Measurements from ENCODE around the gene PFDN5.

PFDN5 gene

DNA sequence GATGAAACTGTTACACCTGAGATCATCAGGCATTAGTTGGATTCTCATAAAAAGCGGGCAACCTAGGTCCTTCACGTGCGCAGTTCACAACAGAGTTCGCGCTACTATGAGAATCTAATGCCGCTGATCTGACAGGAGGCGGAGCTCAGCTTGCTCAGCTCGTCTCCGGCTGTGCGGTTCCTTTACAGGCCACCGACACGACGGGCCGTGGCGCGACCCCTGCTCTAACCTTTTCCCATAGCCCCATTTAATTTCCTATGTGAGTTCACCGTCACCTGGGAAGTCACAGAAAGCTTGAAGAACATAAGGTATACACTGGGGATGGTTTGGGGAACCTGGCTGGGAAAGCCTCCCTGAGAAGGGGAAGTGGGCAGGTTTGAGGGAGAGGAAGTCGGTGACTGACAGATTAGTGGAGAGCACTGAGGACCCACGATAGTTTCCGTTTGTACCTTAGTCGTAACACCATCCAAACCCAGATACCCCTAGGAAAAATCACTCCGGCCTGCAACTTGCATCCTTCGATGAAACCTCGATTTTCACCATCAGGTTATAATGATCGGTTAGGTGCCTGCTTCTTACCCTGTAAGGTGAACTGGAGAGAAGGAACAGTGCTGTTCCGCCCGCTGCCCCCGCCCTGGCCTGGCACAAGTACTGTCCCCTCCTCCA, 28.9 kb downstream of the PFDN5 start:
- Histone ChIP-seq H3K4me2 (ENCODE audit: low read depth, low read length) (peak overlapping the region; percentile 92), H3K9me3 (replicated peaks; ENCODE audit: insufficient read depth, low read length) (no peaks in the 10 kb centered on the region), H3K27me3 (replicated peaks; ENCODE audit: insufficient read depth, low read length) (no peaks in the 10 kb centered on the region), H4K20me1 (ENCODE audit: insufficient read depth, low read length) (no peaks in the 10 kb centered on the region), H3K79me2 (ENCODE audit: low read length) (peaks cover 13% of the 10 kb centered on the region), H3K9me2 (replicated peaks; ENCODE audit: insufficient read depth, low read length) (no peaks in the 10 kb centered on the region), H3K4me3 (ENCODE audit: low read length) (peak overlapping the region; percentile 65), H3K4me1 (ENCODE audit: low read length) (peaks cover 17% of the 10 kb centered on the region), H3K27ac (ENCODE audit: low read length) (peak overlapping the region; percentile 57; the same call in 1 of the 2 replicates), H3K9ac (ENCODE audit: low read length) (peak overlapping the region; percentile 80; the same call in 1 of the 2 replicates), H3K36me3 (replicated peaks; ENCODE audit: insufficient read depth, low read length) (no peaks in the 10 kb centered on the region), H3F3A (ENCODE audit: insufficient read depth, low read length) (peaks cover 27% of the 10 kb centered on the region), H2AFZ (ENCODE audit: low read length) (peak overlapping the region; percentile 79)
- TF ChIP-seq EZH2 (optimal IDR thresholded peaks at IDR 0.05; ENCODE audit: low read depth, low read length) (no peak), EZH2phosphoT487 (IDR thresholded peaks at IDR 0.05; ENCODE audit: low read length) (no peak)
- TF ChIP-seq, protein P1, sequence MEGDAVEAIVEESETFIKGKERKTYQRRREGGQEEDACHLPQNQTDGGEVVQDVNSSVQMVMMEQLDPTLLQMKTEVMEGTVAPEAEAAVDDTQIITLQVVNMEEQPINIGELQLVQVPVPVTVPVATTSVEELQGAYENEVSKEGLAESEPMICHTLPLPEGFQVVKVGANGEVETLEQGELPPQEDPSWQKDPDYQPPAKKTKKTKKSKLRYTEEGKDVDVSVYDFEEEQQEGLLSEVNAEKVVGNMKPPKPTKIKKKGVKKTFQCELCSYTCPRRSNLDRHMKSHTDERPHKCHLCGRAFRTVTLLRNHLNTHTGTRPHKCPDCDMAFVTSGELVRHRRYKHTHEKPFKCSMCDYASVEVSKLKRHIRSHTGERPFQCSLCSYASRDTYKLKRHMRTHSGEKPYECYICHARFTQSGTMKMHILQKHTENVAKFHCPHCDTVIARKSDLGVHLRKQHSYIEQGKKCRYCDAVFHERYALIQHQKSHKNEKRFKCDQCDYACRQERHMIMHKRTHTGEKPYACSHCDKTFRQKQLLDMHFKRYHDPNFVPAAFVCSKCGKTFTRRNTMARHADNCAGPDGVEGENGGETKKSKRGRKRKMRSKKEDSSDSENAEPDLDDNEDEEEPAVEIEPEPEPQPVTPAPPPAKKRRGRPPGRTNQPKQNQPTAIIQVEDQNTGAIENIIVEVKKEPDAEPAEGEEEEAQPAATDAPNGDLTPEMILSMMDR (IDR thresholded peaks at IDR 0.05; ENCODE audit: low read length) = no peak
- DNase-seq = peak; percentile 80

DNA sequence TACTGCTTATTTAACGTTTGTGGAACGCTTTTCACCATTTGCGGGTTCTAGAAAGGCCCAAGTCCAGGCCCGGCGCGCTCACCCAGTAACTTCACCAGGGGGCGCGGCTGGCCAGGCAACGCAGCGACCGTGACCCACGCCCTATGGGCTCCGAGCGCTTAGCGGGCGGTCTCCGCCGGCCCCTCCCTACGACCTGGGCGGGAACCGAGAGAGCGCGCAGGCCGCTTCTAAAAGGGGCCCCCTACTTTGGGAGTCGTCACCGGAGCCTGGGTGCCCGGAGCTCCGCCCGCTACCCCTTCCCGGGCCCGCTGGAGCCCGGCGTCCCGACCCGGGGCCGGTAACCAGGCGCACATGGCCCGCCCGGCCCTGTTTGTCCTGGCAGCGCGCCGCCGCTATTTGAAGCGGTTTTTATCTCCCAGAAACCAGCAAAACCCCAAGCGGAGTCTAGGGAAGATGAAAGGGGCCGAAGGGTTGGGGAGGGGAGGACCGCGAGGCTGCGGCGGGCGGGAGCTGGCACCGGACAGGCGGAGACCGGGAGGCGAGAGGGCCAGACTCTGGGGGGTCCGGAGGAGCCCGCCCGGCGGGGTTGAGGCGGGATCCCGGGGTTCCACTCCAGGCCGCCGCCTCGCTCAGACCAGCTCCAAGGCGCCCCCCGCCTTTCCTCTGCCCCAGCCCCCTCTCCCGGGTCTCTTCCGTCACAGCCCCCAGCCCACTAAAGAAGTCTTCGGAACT, 29.6 kb downstream of the PFDN5 start:
- Histone ChIP-seq H3K4me1 (ENCODE audit: low read length) (peaks cover 17% of the 10 kb centered on the region), H3K36me3 (replicated peaks; ENCODE audit: insufficient read depth, low read length) (no peaks in the 10 kb centered on the region), H3K79me2 (ENCODE audit: low read length) (peaks cover 9% of the 10 kb centered on the region), H3K9me2 (replicated peaks; ENCODE audit: insufficient read depth, low read length) (no peaks in the 10 kb centered on the region), H2AFZ (ENCODE audit: low read length) (peak overlapping the region; percentile 79), H3K9ac (ENCODE audit: low read length) (peak overlapping the region; percentile 80), H3K4me3 (ENCODE audit: low read length) (peak overlapping the region; percentile 65), H3K27me3 (replicated peaks; ENCODE audit: insufficient read depth, low read length) (no peaks in the 10 kb centered on the region), H3F3A (ENCODE audit: insufficient read depth, low read length) (peaks cover 26% of the 10 kb centered on the region), H4K20me1 (ENCODE audit: insufficient read depth, low read length) (no peaks in the 10 kb centered on the region), H3K4me2 (ENCODE audit: low read depth, low read length) (peak overlapping the region; percentile 92), H3K9me3 (replicated peaks; ENCODE audit: insufficient read depth, low read length) (no peaks in the 10 kb centered on the region), H3K27ac (ENCODE audit: low read length) (peak overlapping the region; percentile 57; the same call in 1 of the 2 replicates)
- TF ChIP-seq EZH2phosphoT487 (IDR thresholded peaks at IDR 0.05; ENCODE audit: low read length) = no peak
- no peak for TF ChIP-seq EZH2 (optimal IDR thresholded peaks at IDR 0.05; ENCODE audit: low read depth, low read length)
- TF ChIP-seq, protein P1 (IDR thresholded peaks at IDR 0.05; ENCODE audit: low read length) = peak; percentile 79
- peak; percentile 93 for DNase-seq

DNA sequence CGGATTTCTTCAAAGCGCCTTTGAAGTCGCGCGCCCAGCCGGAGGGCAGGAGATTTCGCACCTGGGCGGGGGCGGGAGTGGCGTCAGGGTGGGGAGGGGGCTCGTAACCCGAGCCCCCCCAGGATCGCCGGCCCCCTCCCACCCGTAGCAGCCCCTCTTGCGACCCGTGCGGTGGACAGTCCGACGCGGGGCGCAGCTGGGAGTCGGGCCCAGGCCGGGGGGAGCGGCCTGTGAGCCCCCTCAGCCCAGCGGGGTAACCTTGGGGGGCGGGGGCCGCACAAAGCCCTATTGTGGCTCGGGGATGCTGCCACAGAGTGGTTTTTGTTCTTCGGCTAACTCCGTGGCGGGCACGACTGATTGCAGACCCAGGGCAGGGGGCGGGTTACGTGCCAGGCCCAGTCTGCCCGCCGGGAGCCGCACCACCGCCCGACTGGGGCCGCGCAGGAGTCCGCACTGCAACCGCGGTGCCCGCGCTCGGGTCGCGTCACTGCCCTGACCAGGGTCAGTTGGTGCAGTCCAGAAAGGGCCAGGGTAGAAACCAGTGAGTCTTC, 30.2 kb downstream of the PFDN5 start:
- peak overlapping the region; percentile 80 for H3K9ac ChIP-seq (ENCODE audit: low read length)

More for the DNA sequence above, 30.2 kb downstream of the PFDN5 start:
- H3K9me2 ChIP-seq (replicated peaks; ENCODE audit: insufficient read depth, low read length) = no peaks in the 10 kb centered on the region
- peaks cover 11% of the 10 kb centered on the region for H3K4me1 ChIP-seq (ENCODE audit: low read length)
- peak overlapping the region; percentile 79 for H2AFZ ChIP-seq (ENCODE audit: low read length)
- H3K79me2 ChIP-seq (ENCODE audit: low read length) = peaks cover 5% of the 10 kb centered on the region
- peak overlapping the region; percentile 57; the same call in 1 of the 2 replicates for H3K27ac ChIP-seq (ENCODE audit: low read length)
- DNase-seq = no peak
- peak overlapping the region; percentile 92 for H3K4me2 ChIP-seq (ENCODE audit: low read depth, low read length)
- peak overlapping the region; percentile 65 for H3K4me3 ChIP-seq (ENCODE audit: low read length)
- TF ChIP-seq EZH2phosphoT487 (IDR thresholded peaks at IDR 0.05; ENCODE audit: low read length) = no peak
- TF ChIP-seq, protein P1 (IDR thresholded peaks at IDR 0.05; ENCODE audit: low read length) = no peak
- TF ChIP-seq EZH2 (optimal IDR thresholded peaks at IDR 0.05; ENCODE audit: low read depth, low read length) = no peak
- H3K27me3 ChIP-seq (replicated peaks; ENCODE audit: insufficient read depth, low read length) = no peaks in the 10 kb centered on the region
- no peaks in the 10 kb centered on the region for H3K9me3 ChIP-seq (replicated peaks; ENCODE audit: insufficient read depth, low read length)
- no peaks in the 10 kb centered on the region for H3K36me3 ChIP-seq (replicated peaks; ENCODE audit: insufficient read depth, low read length)
- peaks cover 20% of the 10 kb centered on the region for H3F3A ChIP-seq (ENCODE audit: insufficient read depth, low read length)
- H4K20me1 ChIP-seq (ENCODE audit: insufficient read depth, low read length) = no peaks in the 10 kb centered on the region
